PC-3 (cell line): Measurements from ENCODE around the gene BATF2. TPM values are rescaled to one million over a fixed set of nuclear protein-coding genes. Genes with fewer than 3 reads are reported as not detected.
"Not testable (repeated sequence)": the region's sequence is repeated elsewhere in the genome, so short reads cannot be mapped to it uniquely, and the experiment has no call there.

Experiments used
- ATAC-seq: fragments of 200-7000 bp; cut with Tn5 transposase; 2 replicates; pipeline ENCODE4 v1.9.1; 2020; ENCODE audit warnings: mild to moderate bottlenecking, moderate library complexity
- BruUV-seq: library from RNA; stranded (reverse); fragments of 400-500 nt; replicated peaks from 2 replicates; lab custom pipeline; 2021; lab: Mats Ljungman, UMichigan
- CTCF ChIA-PET: fragments of 300-600 bp; sonication (Branson Sonifier 250); formaldehyde crosslinking; loops from one replicate; lab custom pipeline; 2022; ENCODE audit warnings: antibody characterized with exemption; lab: Charles Lee
- POLR2A ChIA-PET: fragments of 300-600 bp; sonication (Branson Sonifier 250); formaldehyde crosslinking; loops from one replicate; lab custom pipeline; 2022; ENCODE audit warnings: antibody characterized with exemption; ENCODE audit not compliant: unreplicated experiment; lab: Charles Lee
- DNase-seq: peaks from one replicate; pipeline ENCODE4 v3.0.0-alpha.2; 2015
- H2AFZ ChIP-seq: fragments of 300-600 bp; sonication (generic); 2 replicates; pipeline ENCODE4 v1.6.0; 2016; ENCODE audit warnings: antibody characterized with exemption, low read length
- H3F3A ChIP-seq: fragments of 300-600 bp; sonication (generic); one replicate; pipeline ENCODE4 v1.6.0; 2017; ENCODE audit warnings: antibody characterized with exemption, low read length, control low read depth, mild to moderate bottlenecking; ENCODE audit not compliant: unreplicated experiment
- H3K27ac ChIP-seq: fragments of 300-600 bp; sonication (generic); 2 replicates; pipeline ENCODE4 v1.5.1; 2016; ENCODE audit warnings: mild to moderate bottlenecking, low read length
- H3K27me3 ChIP-seq: fragments of 300-600 bp; sonication (generic); 2 replicates; pipeline ENCODE4 v1.6.1; 2016; ENCODE audit warnings: low read length, mixed read lengths
- H3K36me3 ChIP-seq: fragments of 300-600 bp; sonication (generic); 2 replicates; pipeline ENCODE4 v1.6.1; 2016; ENCODE audit warnings: low read depth, mixed run types, low read length, mixed read lengths
- H3K4me1 ChIP-seq: fragments of 300-600 bp; sonication (generic); 2 replicates; pipeline ENCODE4 v1.5.1; 2016; ENCODE audit warnings: low read length; ENCODE audit not compliant: insufficient read depth
- H3K4me2 ChIP-seq: fragments of 300-600 bp; sonication (generic); 2 replicates; pipeline ENCODE4 v1.6.0; 2016; ENCODE audit warnings: low read length
- H3K4me3 ChIP-seq: fragments of 300-600 bp; sonication (generic); 2 replicates; pipeline ENCODE4 v1.5.1; 2016; ENCODE audit warnings: mild to moderate bottlenecking, low read length, mixed read lengths
- H3K79me2 ChIP-seq: fragments of 300-600 bp; sonication (generic); 2 replicates; pipeline ENCODE4 v1.6.1; 2017; ENCODE audit warnings: low read length, mixed read lengths
- H3K9ac ChIP-seq: fragments of 300-600 bp; sonication (generic); 2 replicates; pipeline ENCODE4 v1.6.0; 2016; ENCODE audit warnings: mild to moderate bottlenecking, low read length
- H3K9me2 ChIP-seq: fragments of 300-600 bp; sonication (generic); replicated peaks from 2 replicates; pipeline ENCODE4 v1.6.1; 2016; ENCODE audit warnings: mixed run types, low read length, mixed read lengths
- H3K9me3 ChIP-seq: fragments of 300-600 bp; sonication (generic); 2 replicates; pipeline ENCODE4 v1.6.1; 2016; ENCODE audit warnings: low read length, mixed read lengths
- H4K20me1 ChIP-seq: fragments of 300-600 bp; sonication (generic); 2 replicates; pipeline ENCODE4 v1.6.1; 2016; ENCODE audit warnings: low read length, mixed read lengths
- CTCF ChIP-seq: fragments of 300-600 bp; sonication (generic); conservative IDR thresholded peaks from 2 replicates; pipeline ENCODE4 v1.5.1; 2017; ENCODE audit warnings: antibody characterized with exemption, low read depth, mild to moderate bottlenecking, low read length
- EZH2 ChIP-seq: fragments of 300-600 bp; sonication (generic); IDR thresholded peaks from one replicate; pipeline ENCODE4 v1.6.1; 2017; ENCODE audit warnings: antibody characterized with exemption, mild to moderate bottlenecking, low read length; ENCODE audit not compliant: unreplicated experiment
- EZH2phosphoT487 ChIP-seq: fragments of 300-600 bp; sonication (generic); IDR thresholded peaks from 2 replicates; pipeline ENCODE4 v1.6.1; 2018; ENCODE audit warnings: mild to moderate bottlenecking, antibody characterized with exemption, low read length, borderline replicate concordance
- intact Hi-C: fragments of 100-400 bp; cut with micrococcal nuclease; formaldehyde crosslinking; loops from 2 replicates; pipeline ENCODE4 v1.9.0; 2023
- total RNA-seq: library from RNA; depleted of rRNA; stranded (reverse); fragments of >200 nt; gene quantifications from 2 replicates; pipeline ENCODE4 v1.2.3, GENCODE V29; 2014

Gene BATF2
- total RNA-seq, 1 experiment from 2014 or later: not detected

- Histone ChIP-seq H3K27me3 (no peaks in the 10 kb centered on the region), H3K27ac (no peak overlapping the region), H2AFZ (no peak overlapping the region), H3K4me3 (no peak overlapping the region), H3K4me2 (no peak overlapping the region), H3K9me3 (no peaks in the 10 kb centered on the region), H3F3A (no peaks in the 10 kb centered on the region), H3K79me2 (no peaks in the 10 kb centered on the region), H4K20me1 (no peaks in the 10 kb centered on the region), H3K9ac (no peak overlapping the region), H3K9me2 (no peaks in the 10 kb centered on the region), H3K36me3 (no peaks in the 10 kb centered on the region), H3K4me1 (no peaks in the 10 kb centered on the region)
- TF ChIP-seq EZH2 (no peak), EZH2phosphoT487 (no peak), CTCF (no peak)
- intact Hi-C loops: no loop called here
- BruUV-seq: no TSS peak
- ChIA-PET POLR2A (no interaction called here), CTCF (no interaction called here)
- ATAC-seq (no peak), DNase-seq (no peak)
Measured at GRCh38 chr11:64989416-64989815, 7.4 kb downstream of the BATF2 start.

DNA sequence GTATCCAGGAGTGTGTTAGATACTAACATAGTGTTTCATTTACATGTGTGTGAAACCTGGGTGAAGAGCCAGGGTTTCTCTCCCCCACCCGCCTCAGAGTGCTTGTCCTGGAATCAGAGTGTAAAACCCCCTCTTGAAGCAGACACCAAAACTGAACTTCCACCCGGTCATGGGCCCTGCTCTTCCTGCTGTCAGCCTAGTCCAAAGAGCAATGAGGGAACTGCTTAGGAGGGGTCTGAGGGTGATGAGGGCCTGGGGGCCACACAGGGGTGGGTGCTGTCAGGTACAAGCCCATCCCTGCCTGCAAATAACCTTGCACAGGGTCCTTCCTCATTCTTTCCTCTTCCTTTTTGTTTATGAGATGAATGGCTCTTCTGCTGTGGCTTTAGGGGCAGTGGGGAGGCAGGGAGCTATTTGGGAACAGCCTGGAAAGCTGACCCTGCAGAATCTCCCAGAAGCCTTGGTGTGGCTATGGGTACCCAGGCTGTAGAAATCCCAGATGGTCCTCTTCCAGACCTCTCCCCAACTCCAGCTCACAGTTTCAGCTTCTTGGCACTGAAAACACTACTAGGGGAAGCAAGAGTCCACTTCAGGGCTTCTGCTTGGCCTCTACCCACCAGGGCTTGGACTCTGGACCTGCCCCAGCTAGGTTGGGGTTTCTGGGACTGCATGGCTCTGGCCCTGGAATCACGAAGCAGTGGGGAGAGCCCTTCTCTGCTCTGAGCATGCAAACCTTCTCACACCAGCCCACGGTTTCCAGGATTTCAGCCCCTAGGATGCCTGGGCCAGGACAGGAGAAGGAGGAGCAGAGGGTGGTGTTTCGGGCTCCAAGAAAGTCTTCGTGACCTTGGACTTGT, 8.5 kb downstream of the BATF2 start:
- Histone ChIP-seq H3K36me3 (no peaks in the 10 kb centered on the region), H3K4me3 (no peak overlapping the region), H3K9me2 (no peaks in the 10 kb centered on the region), H3K4me2 (no peak overlapping the region), H3K27ac (no peak overlapping the region), H2AFZ (no peak overlapping the region), H3K27me3 (no peaks in the 10 kb centered on the region), H3K9ac (no peak overlapping the region), H3K9me3 (no peaks in the 10 kb centered on the region), H3K4me1 (no peaks in the 10 kb centered on the region), H4K20me1 (no peaks in the 10 kb centered on the region), H3F3A (no peaks in the 10 kb centered on the region), H3K79me2 (no peaks in the 10 kb centered on the region)
- TF ChIP-seq EZH2phosphoT487 (no peak), EZH2 (no peak), CTCF (no peak)
- ChIA-PET CTCF (no interaction called here), POLR2A (no interaction called here)
- no peak for DNase-seq
- no TSS peak for BruUV-seq
- ATAC-seq: no peak
- intact Hi-C loops: no loop called here

- H4K20me1 ChIP-seq, DNase-seq, intact Hi-C loops, H3K79me2 ChIP-seq, H2AFZ ChIP-seq, H3K27me3 ChIP-seq, H3K27ac ChIP-seq, H3K9ac ChIP-seq, H3K36me3 ChIP-seq, H3K9me2 ChIP-seq, BruUV-seq, H3F3A ChIP-seq, H3K4me1 ChIP-seq, POLR2A ChIA-PET, ATAC-seq, H3K9me3 ChIP-seq, H3K4me2 ChIP-seq, CTCF ChIA-PET, H3K4me3 ChIP-seq: not testable (repeated sequence)
Measured at GRCh38 chr11:64983339-64983738, 13.4 kb downstream of the BATF2 start.
